NCI-H226 (cell line): ENCODE measurements around the gene C1orf21.
A peak's percentile ranks its signal among the peaks of the same experiment; 100 is the strongest.

Experiments
- DNase-seq: peaks from one replicate; pipeline ENCODE4 v3.0.0-alpha.2; 2015

Gene C1orf21

DNA sequence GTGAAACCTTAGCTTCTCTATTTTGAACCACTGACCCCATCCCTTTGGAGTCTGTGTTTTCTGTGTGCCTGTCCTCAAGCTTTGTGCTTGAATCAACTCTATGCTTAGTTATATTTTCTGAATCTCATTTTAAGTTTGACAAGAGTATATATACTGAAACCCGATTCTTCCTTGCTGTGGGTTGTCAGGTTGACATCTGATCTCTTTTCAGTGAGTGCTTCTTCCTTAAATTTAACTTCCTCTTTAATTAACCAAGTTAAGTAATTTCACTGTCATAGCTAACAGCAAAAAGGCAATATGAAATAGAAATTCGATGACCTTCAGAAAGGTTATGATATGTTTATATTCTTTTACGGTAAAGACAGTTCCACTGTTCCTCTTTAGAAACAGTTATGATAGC lies 69.4 kb downstream of the C1orf21 start:
- no peak for DNase-seq

DNA sequence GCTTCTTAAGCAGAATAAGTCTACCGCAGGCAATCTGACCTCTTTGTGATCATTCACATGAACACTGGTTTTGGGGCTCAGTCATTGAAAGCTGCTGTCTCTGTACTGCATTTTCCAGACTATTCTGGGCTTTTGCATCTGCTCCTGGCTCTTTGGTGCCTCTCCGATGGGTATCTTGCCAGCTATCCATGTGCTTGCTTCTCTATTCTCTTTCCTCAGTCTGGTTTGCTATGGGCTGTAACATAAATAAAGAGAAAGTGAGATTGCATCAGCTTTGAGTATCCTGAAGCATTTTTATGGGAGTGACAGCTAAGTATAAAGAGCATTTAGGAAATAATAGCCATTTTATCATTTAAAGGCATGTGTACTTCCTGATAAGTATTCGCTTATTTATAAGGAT lies 70.7 kb downstream of the C1orf21 start:
- DNase-seq = no peak

DNA sequence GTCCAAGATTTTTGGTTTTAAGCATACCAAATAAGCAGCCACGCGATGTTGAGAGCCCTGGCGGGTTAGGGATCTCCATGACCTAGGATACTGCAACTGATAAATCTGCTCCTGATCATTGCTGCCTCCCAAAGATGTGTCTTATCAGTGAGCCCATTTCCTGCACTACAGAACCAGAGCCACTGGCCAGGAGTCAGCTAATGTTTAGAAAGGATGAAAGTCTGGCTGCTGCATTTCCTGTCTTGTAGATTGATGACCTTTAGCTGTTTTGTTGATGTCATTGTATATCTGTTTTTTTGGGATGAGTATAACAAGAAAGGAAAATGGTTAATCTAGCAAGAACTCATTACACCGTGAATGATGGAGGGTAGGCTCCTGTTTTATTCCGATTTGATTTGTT lies 74.5 kb downstream of the C1orf21 start:
- DNase-seq = peak; percentile 11

DNA sequence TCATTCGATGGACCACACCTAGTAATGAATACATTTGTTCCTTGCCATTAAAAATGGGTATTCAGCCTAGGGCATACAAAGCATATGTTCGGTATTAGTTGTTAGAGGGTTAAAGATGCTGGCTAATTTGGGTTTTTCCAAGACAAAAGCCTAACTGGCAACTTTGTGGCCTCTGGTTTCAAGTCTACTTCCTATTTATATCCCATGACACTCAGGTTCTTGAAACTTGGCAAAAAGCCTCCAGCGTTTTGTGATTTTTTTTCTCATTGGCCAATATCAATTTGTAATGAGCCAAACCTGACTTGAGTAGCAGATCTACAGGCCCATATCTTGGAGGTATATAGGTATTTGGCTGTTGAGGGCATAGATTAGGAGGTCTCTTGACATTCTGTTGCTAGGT lies 75.3 kb downstream of the C1orf21 start:
- no peak for DNase-seq

DNA sequence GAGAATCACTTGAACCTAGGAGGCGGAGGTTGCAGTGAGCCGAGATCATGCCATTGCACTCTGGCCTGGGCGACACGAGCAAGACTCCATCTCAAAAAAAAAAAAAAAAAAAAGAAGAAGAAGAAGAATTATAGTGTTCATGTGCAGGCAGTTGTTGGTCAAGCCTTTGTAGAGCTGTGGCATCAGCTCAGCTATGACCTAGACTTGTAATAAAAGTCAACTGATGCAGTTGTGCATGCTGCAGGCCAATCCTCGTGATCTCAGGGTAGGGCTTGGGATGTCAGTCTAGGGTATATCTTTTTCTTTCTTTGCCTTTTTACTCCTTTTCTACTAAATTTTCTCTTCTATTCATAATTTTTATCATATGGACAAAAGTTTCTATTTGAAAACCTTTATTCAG lies 76.2 kb downstream of the C1orf21 start:
- DNase-seq = no peak

DNA sequence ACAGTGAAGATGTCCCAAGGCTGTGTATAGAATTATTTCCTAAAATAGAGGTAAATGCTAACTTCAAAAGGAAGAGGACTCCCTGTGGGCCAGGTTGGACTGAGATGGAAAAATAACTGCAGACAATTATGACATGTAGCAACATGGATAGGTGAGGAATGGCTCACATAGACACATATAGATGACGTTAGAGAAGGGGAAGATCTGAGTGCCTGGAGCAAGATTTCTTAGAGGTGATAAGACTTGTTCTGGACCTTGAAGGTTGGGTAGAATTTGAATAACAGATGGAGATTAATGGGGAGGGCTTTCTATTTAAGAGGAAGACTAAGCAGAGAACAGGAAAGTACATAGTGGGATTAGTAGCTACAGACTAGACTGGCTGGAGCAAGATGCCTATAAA lies 76.9 kb downstream of the C1orf21 start:
- DNase-seq = no peak

DNA sequence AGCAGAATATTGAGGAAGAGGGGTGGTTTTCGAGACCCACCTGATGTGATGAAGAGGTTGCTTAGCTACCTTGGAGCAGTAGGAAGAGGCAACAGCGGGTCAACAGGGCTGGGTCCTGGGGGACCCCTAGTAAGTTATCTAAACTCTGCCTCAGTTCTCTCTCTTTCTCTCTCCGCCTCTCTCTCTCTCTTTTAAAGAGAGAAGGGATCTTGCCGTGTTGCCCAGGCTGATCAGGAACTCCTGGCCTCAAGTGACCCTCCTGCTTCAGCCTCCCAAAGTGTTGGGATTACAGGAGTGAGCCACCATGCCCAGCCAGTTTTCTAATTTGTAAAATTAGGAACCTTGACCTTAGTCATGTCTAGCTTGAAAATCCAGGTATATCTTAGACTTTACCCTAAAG lies 77.9 kb downstream of the C1orf21 start:
- no peak for DNase-seq

DNA sequence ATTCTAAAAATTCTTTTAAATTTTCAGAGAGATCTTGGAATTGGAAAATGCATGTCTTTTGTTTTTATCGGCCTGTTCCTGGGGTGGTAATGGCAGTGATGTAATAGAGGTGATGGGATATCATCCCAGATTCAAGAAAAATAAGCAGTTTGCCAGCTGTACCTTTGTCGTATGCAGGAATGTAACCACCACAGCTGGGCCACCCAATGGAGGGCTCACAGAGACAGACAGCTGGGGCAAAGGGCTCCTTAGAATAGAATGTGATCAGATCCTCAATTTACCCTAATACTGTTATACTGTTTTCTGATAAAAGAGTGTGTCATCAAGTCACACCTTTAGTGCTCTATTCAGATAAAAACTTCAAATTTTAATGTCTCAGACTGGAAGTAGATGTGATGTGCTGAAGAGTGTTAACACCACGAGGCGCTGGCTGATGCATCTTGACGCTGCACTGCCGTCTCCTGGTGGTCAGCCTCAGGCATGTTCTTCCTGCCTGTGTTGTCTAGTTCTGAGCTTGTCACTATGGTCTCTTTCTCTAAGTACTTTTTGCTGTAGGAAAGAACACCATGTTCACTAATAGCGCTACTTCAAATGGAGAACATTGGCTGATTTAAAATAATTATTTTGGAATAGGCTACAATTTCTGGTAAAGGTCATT lies 78.8 kb downstream of the C1orf21 start:
- DNase-seq = no peak

DNA sequence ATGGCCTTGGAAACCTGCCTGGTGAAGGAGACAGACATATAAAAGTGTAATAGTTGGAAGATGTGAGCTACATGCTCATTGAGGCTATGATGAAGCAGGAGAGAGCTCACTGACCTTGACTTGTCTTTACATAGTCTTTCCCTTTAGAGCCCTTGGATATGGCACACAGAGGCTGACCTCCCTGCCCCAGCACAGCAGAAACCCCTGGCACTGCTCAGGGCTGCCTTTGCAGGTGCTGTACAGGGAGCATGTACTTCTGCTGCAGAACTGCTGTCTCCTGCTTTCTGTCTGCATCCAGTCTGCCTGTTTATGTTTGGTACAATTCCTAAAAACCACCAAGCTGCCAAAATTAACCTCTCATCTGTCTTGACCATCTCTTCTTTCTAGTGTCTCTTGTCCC lies 80.5 kb downstream of the C1orf21 start:
- no peak for DNase-seq

DNA sequence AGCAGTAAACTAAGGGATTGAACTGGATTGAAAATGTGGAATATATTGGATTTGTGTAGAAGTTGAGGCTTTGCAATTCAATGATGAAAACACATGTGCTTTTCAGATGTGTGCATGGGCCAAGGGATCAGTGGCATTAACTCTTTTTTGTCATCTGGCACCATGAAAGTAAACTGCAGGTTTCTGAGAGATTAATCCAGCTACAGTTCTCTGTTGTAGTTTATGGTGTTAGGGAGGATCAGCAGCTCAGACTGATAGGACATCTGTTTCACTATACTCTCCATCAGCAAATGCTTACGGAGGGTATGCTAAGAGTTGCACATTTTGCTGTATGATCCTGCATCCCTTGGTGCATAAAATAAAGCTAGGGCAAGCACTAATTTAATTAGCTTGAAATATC lies 82.6 kb downstream of the C1orf21 start:
- DNase-seq = no peak

DNA sequence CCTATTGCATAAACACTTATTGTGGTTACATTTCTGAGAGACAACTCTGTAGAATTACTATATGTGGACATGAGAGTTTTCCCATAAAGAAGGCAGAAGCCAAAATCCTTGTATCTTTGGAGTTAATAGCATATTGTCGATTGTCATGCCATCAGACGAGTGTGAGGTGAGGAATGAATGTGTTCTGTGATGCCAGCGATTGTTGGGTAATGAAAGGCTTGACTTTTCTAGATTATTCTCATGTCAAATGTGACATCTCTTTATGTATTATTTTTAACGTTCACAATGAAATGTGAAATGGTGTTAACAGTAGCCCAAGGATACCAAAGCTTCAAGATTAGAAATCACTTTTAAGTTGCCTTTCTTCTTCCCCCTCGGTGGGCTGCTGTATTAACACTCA lies 84.9 kb downstream of the C1orf21 start:
- DNase-seq = no peak

DNA sequence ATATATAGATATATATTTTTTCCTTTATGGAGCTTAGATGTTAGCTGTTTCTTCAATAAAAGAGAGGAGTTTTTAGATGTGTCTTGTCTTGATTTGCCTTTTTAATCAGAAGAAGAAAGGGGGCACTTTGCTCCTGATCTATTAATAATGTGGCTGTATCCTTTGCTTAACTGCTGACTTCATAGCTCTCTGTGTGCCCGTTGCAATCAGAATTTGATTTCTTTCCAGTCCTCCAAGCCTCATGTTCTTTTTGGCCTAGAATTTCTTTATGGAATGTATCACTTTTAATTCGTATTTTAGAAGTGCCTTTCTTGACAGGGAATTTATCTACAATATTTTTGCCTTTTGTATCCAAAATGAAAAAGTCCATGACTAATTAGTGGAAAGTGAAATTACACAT lies 85.3 kb downstream of the C1orf21 start:
- no peak for DNase-seq

DNA sequence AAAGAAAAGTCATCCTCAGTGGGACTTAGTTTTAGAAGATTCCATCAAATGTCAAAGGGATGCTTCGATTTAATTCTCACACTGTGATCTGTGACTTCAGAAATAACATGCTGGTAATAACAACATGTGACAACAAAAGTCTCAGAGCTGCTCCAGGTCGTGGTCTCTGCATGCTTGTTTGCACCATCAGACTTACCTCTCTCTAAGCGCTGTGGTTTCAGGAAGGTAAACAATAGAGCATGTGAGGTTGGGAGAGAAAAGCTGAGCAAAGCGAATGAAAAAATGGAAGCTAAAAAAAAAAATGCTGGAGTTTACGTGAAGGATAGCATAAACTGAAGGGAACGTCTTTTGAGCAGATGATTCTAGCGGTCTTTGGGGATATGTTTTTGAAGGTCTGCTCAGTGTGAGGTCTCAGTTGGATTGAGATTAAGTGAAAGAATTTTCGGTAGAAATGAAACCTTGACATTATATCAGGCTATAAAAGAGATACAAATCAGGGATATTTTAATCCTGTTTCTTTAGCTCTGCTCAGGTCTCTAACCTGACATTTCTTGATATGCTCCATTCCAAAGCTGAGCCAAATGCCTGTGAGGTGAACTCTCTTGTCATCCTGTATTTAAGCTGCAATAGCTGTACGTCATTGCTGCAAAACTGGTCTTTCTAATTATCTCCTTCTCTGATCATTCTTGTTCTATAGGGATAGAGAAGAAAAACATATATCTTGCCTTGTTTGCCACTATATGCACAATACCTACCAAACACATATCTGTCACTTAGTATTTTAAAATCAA lies 86.5 kb downstream of the C1orf21 start:
- no peak for DNase-seq

DNA sequence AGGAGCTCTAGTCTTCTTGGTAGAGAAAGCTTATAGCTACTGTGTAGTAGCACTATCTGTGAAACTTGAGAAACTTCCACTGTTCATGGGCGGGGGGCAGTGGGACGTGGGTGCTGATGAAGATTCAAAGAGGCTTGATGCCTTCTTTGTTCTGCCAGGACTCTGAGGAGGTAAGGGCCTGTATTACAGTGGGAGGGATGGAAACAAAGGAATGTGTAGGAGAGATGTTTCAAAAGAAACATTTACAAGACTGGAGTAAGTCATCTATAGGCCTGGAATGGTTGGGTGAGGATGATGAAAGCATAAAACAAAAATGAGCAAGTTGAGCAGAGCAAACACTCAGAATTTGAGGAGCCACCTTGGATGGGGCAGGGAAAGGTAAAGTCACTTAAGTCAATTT lies 89.4 kb downstream of the C1orf21 start:
- no peak for DNase-seq

DNA sequence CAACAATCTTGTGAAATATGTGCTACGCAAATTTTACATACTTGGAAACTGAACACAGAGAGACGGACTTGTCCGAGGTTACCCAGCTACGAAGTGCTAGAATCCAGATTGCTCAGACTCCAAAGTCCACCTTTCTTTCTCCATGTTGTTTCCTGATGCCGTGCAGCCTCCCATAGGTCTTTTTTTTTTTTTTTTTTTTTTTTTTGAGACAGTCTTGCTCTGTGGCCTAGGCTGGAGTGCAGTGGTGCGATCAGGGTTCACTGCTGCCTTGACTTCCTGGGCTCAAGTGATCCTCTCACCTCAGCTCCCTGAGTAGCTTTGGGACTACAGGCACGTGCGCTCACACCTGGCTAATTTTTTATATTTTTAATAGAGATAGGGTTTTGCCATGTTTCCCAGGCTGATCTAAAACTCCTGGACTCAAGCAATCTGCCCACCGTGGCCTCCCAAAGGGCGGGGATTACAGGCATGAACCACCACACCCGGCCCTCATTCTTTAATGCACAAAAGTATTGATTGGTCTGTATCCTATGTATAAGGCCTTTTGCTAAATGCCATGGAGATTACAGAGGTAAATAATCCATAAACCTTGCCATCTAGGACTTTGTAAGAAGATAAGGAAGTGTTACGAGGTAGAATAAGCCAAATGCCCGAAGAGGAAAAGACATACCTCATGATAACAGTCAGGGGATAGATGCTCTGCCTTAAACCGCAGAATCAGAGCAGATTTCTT lies 92.8 kb downstream of the C1orf21 start:
- DNase-seq = no peak

DNA sequence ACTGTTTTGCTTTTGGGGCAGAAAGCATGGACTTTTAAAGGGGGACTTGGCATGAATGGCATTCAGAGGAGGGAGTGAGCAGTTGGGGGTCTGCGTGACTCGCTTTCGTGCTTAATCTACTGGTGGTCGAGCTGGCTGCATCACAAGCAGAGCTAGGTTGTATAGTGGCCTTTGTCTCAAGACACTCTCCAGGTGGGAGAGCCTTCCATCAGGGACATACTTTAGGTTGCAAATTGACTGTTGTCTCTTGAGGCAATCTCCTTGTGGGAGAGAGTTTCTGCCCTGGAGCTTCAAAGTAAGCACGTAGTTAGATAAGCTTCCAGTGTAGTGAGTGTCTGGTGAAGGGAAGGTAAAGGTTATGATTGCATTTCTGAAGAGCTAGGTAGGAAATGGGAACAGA lies 93.9 kb downstream of the C1orf21 start:
- DNase-seq = no peak

DNA sequence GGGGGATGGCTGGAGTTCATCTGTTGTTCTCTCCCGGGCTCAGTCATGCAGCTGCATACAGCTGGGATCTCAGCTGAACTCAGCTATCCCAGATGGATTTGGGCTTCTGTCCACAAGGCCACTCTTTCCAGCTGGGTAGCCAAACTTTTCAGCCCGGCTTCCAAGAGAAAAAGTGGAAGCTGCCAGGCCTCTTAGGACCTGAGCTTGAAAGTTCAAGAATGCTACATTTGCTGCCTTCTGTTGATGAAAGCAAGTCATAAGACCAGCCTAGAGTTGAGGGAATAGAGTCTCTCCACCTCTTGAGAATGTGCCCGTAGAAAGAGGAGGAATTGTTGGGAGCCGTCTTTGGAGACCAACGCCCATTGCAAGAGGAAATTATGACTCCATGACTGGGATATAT lies 95.3 kb downstream of the C1orf21 start:
- no peak for DNase-seq

DNA sequence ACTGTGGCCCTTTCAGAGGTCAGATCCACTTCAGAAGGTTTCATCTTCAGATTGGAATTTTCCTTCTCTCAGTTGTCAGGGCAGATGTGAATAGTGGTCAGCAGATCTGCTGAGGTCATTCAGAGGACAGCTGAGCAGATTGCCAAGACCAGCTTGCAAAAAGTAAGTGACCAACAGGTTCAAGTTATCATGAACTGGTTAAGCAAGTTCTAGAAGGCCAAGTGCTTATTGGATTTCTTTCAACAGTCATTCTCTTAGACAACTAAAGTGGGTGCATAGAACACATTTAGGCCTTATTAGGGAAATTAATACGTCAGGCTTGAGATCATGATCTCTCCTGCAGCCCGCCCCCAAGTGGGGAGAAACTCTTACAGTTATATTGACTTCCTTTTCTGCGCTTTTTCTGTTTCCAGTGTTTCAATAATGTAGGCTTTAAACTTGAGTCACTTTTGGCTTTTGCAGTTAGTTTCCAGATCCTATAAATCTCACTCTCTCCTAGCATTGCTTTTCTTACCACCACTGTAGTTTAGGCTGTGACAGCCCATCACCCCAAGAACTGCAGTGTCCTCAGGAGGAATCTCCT lies 96.4 kb downstream of the C1orf21 start:
- peak; percentile 10 for DNase-seq

DNA sequence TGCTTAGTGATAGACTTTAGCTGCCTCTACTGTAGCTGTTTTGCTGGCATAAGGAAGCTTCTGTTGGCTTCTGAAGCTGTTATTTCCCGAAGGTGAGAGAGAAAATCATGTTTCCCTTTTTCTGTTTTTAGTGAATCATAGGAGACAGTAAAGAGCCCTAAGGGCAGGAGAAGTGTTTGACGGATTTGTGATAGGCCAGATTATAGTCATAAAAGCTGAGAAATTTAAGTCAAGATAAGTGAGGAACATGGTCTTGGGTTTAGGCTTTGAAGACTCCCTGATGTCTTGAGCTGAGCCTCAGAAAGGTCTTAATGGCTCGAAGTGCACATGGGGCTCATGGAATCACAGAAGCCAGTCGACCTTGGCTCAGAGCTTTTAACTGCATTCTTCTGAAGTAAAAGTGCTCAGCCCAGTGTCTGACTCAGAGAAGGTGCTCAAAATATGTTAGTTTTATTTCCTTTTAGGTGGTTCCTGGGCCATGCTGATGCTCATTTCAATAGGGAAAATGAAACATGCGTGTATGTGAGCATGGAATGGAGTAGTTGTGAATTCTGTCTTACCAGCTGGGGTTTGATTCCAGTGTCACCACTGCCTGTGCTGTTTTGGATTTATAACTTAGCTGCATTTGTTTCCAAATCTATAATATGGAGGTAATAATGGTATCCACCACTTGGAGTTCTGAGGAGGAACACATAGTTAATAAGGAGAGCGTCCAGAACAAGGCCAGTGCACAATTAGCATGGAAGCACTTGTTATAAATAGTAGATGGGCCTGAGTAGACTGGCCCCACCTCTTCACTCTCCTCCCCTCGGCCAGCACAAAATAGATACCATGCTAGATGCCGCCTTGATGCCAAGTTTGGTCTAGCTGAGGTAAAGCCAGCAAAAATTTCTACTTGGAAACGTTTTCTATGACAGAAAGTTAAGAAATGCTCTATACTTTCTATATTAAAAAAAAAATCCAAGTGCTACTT lies 99.2 kb downstream of the C1orf21 start:
- DNase-seq = no peak

DNA sequence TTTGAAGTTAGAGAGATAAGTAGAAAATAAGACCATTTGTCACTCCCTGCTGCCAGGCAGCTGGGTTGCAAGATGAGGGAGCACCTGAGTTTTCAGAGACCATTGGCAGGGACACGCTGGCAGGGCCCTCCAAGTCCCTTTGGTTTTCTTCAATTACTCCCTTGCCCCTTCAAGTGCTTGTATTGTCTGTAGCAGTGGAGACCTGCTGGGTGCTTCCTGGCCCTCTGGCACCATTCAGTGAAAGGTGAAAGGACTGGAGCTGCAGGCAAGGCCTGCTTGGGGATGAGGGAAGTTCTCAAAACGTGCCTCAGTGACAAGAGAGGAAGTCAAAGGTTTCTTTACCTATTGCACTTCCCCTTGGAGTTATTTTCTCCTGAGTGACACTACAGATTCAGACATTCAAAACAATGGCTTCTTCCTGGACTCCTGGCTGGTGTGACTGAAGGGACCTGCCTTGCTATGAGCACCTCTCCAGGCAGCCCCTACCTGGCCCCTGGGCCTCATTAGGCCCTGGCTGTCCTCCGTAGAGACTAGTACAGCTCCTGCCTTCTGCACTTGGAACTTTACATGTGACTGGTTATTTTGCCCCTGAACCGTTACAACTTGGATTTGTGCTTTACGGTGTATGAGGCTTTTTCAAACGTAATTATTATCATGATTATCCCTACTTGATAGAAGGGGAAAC lies 100.1 kb downstream of the C1orf21 start:
- DNase-seq = no peak

DNA sequence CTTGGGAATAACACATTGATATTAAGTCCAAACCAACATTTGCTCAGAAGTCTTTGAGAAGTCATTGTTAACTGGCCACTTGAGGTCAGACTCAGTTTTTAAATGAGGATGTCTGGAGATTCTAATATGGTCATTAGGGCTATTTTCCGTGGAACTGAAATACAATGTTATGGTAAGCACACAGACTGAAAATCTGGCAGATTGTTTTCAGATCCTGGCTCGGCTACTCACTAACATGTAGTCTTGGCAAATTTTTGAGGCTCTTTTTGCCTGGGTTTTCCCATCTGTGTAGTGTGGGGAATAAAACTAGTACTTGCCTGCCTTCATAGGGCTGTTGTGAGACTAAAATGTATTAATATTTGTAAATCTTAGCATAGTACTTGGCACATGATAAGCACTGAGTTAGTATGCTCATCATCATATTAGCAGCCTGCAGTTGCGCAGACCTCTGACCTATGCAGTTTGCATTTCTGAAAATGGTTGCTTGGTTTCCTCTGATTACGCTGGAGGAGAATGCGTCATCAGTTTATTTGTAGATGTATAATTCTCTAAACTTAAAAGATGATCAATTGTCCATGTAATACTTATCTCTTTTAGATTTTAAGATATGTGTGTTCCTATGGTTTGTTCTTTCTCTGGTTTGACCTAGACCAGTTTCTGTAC lies 100.8 kb downstream of the C1orf21 start:
- DNase-seq = no peak
